GM19395 (cell line): ENCODE results near the gene NFE2L1.

Experiments used
- ATAC-seq: cut with Tn5 transposase; IDR thresholded peaks from one replicate; pipeline ENCODE4 v1.9.1; 2021; ENCODE audit warnings: mild to moderate bottlenecking, moderate library complexity; ENCODE audit not compliant: unreplicated experiment

The NFE2L1 gene

DNA sequence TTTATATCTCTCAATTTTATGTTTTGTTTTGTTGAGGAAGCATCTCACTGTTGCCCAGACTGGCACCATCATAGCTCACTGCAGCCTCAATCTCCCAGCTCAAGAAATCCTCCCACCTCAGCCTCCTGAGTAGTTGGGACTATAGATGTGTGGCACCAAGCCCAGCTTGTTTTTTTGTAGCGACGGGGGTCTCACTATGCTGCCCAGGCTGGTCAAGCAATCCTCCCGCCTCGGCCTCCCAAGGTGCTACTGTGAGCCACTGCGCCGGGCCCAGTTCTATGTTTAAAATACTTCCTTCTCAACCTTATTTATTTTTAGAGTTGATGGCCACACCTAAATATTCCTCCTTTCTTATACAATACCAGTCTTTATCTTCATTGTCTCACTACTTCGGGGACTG is 1.9 kb upstream of the NFE2L1 start:
- ATAC-seq, result no peak

DNA sequence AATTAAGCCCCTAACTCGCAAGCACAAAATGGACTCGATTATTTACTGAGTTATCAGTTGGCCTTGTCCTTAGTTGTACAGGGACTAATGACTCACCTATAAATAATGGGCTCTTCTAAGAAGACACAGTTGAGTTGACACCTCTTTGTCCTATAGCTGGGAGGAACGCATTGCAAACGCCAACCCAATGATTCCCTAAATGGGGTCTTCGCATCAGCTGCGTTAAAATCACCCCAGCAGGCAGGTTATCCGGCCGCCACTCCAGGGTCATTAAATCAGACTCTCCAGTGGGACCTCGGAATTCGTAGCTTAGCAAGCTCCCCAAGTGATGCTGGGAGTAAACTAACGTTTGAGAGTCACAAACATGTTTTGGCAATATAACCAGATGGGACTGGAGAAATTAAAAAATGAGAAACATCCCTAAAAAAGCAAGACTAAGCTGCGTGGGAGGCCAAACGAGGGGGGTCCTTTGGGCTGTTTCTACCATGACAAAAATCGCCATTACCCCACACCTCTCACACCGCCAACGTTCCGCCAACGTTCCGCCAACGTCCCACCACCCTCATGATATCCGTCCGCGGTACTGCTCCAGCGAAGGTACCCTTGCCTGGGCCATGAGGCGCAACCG is 932 bp upstream of the NFE2L1 start:
- no peak for ATAC-seq

DNA sequence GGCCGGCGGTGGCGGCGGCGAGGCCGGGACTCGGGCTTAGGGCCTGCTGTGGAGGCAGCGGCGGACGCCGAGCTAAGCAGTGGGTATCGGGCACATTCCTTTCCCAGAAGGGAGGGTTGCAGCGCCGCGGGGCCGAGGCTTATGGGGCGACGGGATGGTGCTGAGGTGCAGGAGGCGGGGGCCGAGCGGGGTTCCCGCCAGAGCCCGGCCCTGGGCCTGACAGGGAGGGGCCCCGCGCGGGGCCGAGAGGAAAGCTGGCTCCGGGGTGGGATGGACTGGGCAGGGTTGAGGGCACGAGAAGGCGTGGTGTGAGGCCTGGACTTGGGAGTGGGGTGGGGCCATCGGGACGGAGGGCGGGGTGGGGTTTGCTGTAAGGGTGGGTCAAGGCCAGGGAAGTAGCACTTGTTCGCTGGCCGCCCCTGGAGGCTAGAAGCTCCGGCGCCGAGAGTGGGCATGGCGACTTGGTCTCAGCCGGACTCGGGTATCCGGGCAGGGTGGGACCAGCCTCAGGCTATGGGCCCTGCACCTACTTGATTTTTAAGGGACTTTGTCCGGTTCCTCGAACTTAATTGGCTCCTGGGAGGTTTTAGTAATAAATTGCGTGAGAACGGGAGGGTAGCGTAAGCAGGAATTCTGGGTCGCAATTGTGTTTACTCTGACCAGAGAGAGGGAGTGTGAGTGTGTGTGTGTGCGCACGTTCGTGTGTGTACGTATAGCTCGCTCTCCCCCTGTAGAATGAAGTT is 396 bp downstream of the NFE2L1 start:
- peak; percentile 37 for ATAC-seq

DNA sequence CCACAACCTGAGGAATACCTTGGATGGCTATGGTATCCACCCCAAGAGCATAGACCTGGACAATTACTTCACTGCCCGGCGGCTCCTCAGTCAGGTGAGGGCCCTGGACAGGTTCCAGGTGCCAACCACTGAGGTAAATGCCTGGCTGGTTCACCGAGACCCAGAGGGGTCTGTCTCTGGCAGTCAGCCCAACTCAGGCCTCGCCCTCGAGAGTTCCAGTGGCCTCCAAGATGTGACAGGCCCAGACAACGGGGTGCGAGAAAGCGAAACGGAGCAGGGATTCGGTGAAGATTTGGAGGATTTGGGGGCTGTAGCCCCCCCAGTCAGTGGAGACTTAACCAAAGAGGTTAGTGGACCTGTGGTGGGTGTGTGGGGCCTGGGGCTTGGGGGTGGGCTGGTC is 3.1 kb downstream of the NFE2L1 start:
- ATAC-seq, result no peak

DNA sequence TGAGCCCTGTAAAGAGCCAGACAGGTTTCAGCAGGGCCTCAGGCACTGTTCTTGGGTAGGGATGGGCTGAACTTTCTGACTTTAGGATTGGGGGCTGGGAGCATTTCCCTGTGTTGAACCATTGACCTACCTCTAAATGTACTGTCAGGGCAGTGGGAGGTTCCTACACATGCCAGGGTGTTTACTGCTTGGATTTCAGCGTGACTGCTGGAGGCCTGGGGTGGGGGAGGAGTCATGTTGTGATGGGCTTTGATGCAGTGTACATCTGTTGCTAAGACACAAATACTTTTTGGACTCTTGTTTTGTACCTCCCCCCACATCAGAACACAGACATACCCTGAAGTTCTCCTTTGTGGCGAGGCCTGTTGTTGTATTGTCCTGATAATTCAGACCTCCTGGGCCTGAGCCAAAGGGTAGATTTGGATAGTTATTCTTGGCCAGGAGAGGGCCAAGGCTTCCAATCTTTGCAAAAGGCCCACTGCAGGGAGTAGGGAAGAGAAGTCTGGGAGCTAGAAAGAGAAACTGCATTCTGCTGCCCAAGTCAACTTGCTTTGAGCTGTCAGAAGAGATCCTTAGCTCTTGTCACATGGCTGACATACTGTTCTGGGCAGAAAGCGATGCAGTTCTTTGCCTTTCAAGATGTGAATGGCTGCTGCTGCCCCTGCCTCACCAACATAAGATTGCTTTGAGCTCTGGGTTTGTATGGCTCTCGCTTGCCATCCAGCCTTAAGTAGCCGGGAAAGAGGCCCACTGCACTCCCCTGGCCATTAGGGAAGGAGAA is 3.7 kb downstream of the NFE2L1 start:
- no peak for ATAC-seq

DNA sequence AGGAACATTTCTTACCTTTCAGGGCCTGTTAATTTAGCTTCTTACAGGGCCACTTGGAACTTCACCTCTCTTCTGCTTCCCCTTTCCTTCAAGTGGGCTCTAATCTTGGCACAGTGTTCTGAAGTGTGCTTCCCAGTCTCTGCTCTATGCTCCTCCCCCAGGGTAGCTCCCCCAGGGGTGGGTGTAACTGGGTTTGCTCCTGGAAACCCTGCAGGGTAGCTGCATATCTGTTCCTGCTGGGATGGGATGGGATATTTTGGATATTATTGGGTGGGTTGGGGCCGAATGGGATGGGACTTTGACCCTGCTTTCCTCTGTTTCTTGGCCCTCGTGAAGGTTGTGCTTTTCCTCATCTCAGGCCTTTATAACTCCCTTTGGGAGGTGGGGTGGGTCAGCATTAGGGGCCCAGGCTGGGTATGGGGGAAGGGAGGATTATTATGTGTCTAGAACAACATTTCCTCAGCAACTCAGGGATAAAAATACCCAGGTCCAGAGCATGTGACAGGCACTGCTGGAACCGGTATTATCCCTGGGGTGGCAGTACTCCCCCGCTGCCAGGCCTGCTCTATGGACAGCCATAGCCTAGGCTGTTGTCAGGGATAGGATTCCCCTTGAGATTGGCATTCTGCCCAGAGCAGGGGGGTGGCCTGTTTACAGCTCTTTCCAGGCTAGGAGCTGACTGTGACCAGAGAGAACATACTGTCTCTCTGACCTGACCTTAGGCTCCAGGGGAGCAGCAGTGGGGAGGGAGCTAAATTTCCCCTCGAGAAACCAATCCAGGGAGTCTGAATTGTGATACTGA is 5.0 kb downstream of the NFE2L1 start:
- no peak for ATAC-seq

DNA sequence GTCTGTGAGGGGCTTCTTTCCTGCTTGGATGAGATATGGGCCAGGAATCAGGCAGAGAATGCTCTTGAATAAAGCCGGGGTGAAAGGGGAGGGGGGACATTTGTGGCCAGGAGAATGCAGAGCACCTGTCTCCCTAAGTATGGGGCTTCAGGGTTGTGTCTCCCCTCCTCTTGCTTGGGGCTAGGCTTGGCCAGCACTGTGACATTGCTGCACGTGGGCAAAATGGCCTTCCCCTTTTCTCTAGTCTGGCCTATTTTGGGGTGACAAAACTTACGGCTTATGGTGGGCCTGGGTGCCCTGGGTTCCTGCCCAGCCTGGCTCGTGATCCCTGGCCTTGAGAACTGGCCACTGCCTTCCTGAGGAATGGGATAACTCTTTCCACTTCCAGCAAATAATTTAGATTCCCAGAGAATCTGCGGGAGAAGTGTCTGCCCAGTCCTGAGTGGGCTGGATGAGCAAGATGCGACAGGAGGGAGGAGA is 5.6 kb downstream of the NFE2L1 start:
- ATAC-seq, result no peak

DNA sequence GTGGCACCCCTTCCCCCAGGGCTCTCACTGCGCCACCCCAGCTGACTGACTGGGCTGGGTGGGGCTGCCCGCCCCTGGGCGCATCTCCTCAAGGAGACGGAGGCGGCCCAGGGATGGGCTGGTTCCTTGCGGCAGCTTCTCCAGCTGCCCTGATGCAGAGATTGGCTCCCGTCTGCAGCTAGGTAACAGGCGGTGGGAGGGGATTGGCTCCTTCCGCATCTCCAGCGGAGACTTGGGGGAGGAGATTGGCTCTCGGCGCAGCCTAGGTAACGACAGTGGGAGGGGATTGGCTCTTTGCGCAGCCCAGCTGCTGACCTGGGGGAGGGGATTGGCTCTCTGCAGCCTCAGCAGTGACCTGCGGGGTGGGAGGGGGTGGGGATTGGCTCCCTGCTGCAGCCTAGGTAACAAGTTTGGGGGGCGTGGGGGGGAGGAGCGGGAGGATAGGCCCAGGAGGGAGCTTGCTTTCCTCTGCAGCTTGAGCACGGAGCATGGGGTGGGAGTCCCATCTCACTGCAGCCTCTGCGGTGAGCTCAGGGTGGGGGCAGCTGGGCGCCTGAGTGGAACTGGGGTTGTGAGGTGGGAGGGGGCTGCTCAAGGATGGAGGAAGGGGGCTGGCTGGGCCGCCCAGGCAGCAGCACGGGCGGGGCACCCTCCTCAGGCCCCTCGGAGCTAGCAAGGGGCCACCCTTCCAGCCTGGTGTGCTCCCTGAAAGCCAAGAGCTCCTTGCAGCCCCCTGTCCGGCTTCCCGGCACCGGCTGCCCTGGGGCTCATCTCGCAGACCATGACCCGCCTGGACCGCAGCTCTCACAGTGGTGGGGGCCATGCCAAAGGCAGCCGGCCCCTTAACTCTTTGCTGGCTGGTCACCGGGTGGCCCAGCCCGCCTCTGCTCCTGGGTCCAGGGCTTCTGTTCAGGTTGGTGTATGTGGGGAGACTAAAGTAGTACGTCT is 6.4 kb downstream of the NFE2L1 start:
- ATAC-seq, result no peak

DNA sequence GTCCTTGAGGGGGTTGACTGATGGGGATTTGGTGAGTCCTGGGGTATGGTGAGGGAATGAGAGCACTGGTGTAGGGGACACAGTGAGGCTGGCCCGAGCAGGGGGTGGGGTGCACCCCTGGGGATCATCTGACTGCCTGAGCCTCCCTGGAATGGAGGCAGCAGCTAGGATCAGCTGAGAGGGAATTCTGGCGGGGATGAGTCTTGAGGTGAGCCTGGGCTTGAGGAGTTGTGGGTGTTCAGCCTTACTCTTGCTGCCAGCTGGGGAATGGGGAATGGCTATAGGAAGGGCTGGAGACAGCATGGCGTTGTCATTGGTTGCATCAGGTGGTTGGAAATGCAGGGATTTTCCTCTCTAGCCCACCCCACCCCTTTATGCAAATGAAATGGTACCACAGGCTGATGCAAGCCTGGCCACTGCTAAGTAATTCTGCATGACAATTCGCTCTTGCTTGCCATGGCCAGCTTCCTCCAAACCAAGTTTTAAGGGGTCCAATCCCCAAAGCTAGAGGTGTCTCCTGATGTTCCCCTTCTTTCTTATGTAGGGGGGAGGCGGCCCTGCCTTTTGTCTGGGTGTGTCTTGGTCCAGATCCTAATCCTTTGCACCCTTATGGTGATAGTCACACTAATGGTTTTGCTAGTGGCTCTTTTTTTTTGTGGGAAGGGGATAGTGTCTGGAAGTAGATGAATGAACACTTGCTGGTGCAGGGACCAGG is 7.5 kb downstream of the NFE2L1 start:
- ATAC-seq, result no peak

DNA sequence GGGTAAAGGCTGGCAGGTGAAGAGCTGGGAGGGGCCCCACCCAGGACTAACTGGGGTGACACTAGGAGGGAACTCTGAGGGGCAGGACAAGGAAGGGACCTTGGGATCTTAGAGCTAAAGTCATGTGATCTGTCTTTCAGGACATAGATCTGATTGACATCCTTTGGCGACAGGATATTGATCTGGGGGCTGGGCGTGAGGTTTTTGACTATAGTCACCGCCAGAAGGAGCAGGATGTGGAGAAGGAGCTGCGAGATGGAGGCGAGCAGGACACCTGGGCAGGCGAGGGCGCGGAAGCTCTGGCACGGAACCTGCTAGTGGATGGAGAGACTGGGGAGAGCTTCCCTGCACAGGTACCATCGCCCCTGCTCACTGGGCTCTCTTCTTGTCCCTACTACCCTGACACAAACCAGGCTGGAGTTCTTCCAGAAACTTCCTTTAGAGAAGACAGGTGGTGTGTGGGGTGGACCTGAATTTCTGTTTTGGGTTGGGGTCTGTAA is 8.1 kb downstream of the NFE2L1 start:
- no peak for ATAC-seq

DNA sequence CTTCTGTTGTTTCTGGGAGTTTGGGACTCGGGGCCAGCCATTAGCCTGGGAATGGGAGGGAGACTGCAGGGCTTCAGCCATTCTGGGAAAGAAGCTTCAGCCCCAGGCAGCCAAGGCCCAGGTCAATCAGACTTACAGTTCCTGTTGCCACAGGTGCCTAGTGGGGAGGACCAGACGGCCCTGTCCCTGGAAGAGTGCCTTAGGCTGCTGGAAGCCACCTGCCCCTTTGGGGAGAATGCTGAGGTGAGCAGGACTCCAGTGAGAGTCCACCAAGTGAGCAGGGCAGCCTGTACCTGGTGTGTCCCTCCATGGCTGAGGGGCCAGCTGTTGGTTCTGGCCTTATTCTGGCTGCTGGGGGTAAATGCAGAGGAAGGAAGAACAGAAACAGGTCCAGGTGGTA is 8.7 kb downstream of the NFE2L1 start:
- no peak for ATAC-seq

DNA sequence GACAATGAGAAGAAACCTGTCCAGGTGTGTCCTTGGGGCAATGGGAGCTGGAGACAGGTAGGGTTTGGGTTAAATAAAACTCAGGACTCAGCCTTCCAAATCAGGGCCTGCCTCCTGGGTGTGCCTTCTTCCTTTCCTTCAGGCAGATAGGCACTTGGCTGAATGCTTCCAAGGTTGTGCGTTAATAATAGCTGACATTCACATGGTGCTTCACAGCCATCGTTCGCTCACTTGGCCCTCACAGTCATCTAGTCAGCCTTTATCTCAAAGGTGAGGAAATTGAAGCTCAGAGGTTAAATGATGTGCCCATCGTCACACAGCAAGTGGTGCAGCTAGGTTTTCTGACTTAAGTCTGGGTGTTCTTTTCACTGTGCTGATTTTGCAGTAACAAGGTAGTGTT is 9.5 kb downstream of the NFE2L1 start:
- no peak for ATAC-seq

DNA sequence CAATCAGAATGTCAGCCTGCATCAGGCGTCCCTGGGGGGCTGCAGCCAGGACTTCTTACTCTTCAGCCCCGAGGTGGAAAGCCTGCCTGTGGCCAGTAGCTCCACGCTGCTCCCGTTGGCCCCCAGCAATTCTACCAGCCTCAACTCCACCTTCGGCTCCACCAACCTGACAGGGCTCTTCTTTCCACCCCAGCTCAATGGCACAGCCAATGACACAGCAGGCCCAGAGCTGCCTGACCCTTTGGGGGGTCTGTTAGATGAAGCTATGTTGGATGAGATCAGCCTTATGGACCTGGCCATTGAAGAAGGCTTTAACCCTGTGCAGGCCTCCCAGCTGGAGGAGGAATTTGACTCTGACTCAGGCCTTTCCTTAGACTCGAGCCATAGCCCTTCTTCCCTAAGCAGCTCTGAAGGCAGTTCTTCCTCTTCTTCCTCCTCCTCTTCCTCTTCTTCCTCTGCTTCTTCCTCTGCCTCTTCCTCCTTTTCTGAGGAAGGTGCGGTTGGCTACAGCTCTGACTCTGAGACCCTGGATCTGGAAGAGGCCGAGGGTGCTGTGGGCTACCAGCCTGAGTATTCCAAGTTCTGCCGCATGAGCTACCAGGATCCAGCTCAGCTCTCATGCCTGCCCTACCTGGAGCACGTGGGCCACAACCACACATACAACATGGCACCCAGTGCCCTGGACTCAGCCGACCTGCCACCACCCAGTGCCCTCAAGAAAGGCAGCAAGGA is 10.4 kb downstream of the NFE2L1 start:
- no peak for ATAC-seq

DNA sequence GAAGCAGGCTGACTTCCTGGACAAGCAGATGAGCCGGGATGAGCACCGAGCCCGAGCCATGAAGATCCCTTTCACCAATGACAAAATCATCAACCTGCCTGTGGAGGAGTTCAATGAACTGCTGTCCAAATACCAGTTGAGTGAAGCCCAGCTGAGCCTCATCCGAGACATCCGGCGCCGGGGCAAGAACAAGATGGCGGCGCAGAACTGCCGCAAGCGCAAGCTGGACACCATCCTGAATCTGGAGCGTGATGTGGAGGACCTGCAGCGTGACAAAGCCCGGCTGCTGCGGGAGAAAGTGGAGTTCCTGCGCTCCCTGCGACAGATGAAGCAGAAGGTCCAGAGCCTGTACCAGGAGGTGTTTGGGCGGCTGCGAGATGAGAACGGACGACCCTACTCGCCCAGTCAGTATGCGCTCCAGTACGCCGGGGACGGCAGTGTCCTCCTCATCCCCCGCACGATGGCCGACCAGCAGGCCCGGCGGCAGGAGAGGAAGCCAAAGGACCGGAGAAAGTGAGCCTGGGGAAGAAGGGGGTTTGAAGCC is 11.0 kb downstream of the NFE2L1 start:
- ATAC-seq, result no peak

DNA sequence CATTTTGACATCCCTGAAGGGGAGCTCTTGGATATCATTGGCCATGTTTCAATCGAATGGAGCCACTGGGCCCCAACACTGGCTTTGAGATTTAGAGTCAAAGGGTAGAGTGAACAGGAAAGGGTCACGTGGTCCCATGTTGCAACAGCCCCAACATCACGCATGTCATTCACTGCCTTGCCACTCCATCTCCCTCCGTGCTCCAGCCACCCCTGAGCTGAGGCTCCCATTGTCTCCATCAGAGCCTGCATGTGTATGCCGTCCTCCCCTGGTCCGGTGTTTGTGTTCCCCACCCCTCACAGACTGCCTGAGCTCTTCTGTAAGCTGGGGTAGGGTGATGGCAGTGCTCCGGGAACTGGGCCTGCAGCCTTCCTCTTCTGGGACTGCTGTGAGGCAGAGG is 12.1 kb downstream of the NFE2L1 start:
- no peak for ATAC-seq

DNA sequence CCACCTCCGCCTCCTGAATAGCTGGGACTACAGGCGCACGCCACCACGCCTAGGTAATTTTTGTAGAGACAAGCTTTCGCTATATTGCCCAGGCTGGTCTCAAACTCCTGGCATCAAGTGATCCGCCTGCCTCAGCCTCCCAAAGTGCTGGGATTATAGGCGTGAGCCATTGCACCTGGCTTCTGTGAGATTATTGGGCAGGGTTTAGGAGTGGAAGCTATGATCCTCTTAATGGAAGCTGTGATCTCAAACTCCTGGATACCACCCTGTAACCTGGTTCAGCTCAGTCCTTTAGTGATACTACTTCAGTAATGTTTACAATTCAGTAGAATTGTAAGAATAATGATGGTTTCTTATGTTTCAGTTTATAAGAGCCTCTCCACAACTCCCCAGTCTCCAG is 14.1 kb downstream of the NFE2L1 start:
- no peak for ATAC-seq

DNA sequence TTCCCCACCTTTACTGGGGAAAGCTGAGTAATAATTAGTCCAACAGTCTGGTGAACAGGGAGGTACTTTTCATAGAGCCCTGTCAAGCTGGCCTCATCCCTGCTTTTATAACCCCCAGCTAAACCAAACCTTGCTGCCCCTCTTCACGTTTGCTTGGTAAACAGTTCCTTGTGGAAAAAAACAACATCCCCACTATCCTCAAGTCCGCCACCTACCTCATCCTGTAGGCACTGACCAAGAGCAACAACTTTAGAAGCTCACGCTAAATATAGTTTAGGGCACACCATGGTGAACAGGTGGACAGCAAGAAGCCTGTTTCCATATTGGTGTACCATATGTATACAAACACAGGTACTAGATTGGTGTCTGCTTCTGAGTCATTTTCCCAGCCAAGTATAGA is 16.5 kb downstream of the NFE2L1 start:
- ATAC-seq, result no peak

DNA sequence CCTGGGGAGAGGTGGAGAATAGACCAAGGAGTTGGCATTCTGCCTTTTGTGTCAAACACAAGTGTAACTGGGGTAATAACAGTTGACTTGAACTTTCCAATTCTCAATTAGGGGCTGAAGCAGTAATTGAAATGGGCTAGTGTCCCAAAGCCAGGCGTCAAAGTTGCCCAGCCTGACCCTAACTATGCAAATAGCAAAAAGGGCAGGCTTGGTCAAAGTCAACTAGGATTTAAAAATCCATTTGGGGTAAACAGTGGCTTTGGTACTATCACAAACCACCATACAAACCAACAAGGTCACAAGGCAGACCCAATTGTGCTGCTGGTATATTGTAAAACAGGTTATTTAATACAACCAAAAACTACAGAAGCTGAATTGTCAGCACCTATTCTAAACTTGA is 18.0 kb downstream of the NFE2L1 start:
- ATAC-seq, result no peak
